Measurements from ENCODE around the gene BTRC. TPM values are rescaled to one million over a fixed set of nuclear protein-coding genes. Genes with fewer than 3 reads are reported as not detected.

BTRC gene
- total RNA-seq, 2 experiments from 2014 or later, result 10.9 to 12.7 TPM

DNA sequence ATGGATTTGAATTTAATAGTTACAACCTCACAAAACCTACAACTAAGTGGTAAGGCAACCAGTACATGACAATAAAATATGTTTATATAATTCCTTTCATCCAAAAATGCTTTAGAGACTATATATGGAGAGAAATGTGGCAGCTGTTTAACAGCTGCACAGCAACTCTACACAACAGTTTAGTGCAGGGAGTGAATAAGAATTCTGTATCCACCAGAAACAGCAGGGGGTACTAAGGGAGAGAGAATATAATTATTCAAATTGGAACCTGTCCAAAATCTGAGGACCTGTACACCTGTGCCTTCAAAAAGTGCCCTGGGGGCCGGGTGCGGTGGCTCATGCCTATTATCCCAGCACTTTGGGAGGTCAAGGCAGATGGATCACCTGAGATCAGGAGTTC lies 184.5 kb downstream of the BTRC start:
- Mint-ChIP-seq H3K27me3 (ENCODE audit: low read depth) (no peaks in the 10 kb centered on the region), H3K27ac (no peak overlapping the region), H3K4me1 (ENCODE audit: low read depth) (no peaks in the 10 kb centered on the region), H3K4me3 (no peak overlapping the region), H3K36me3 (ENCODE audit: low read depth) (peaks cover 8% of the 10 kb centered on the region), H3K9me3 (no peaks in the 10 kb centered on the region)
- no peak for DNase-seq
- intact Hi-C loops (cut with micrococcal nuclease), result no loop called here
- CTCF ChIA-PET, result no interaction called here

DNA sequence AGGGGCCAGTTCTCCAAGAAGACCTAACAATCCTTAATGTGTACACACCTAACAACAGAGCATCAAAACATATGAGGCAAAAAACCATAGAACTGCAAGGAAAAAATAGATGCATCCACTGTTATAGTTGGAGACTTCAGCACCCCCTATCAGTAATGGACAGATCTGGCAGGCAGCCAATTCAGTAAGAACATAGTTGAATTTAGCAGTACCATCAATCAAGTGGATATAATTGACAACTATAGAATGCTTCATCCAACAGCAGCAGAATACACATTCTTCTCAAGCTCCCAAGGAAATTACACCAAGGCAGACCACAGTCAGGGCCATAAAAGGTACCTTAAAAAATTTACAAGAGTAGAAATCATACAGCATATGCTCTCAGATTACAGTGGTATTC lies 191.9 kb downstream of the BTRC start:
- H3K9me3 Mint-ChIP-seq, result no peaks in the 10 kb centered on the region
- no peak overlapping the region for H3K27ac Mint-ChIP-seq
- H3K27me3 Mint-ChIP-seq (ENCODE audit: low read depth), result no peaks in the 10 kb centered on the region
- intact Hi-C loops (cut with micrococcal nuclease), result no loop called here
- H3K36me3 Mint-ChIP-seq (ENCODE audit: low read depth), result peaks cover 8% of the 10 kb centered on the region
- DNase-seq, result no peak
- H3K4me1 Mint-ChIP-seq (ENCODE audit: low read depth), result no peaks in the 10 kb centered on the region
- CTCF ChIA-PET, result interaction anchor here (0.7 to 1.5 kb wide), 5 partner anchors 37 to 331 kb away, joined by 3 to 4 read pairs (median 3); no protein-coding TSS in a partner anchor
- H3K4me3 Mint-ChIP-seq, result no peak overlapping the region

DNA sequence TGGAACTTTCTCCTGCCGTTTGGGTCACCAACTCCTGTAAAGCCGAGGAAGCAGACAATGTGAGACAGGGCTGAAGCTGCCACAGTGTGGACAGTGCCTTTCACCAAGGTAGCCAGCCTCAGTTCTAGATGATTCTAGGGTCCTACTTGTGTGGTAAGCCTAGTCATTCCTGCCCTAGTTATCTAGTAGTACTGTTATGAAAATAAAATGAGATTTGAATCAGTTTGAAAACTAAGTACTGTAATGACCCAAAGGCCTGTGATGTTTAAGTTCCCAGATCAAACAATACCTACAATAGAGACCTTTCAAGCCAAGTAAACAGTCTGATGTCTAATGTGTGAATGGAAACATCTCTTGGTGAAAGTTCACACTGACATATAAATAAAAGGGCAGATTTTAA lies 197.0 kb downstream of the BTRC start:
- Mint-ChIP-seq H3K36me3 (ENCODE audit: low read depth) (peaks cover 12% of the 10 kb centered on the region), H3K4me3 (no peak overlapping the region), H3K27me3 (ENCODE audit: low read depth) (no peaks in the 10 kb centered on the region), H3K4me1 (ENCODE audit: low read depth) (peaks cover 2% of the 10 kb centered on the region), H3K27ac (no peak overlapping the region), H3K9me3 (no peaks in the 10 kb centered on the region)
- intact Hi-C loops (cut with micrococcal nuclease), result no loop called here
- CTCF ChIA-PET, result interaction anchor here (1.1 to 1.3 kb wide), 2 partner anchors 15 to 20 kb away, joined by 3 to 4 read pairs; no protein-coding TSS in a partner anchor
- no peak for DNase-seq

DNA sequence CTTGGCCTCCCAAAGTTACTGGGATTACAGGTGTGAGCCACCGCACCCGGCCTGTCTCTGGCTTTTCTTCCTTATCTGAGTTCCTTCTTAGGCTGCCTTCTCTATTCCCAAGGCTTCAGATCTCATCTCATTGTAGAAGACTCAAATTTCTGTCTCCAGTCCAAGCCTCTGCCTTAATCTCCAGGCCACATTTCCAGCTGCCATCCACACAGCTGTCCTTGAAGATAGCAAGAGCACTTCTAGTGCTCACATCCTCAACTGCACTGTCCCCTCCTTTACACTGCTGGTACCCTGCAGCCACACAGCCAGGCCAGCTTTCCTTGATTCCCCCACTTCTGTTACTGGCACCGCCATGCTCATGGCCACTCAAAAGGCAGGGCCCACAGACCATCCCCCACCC lies 198.5 kb downstream of the BTRC start:
- Mint-ChIP-seq H3K36me3 (ENCODE audit: low read depth) (peaks cover 12% of the 10 kb centered on the region), H3K27me3 (ENCODE audit: low read depth) (no peaks in the 10 kb centered on the region), H3K4me3 (no peak overlapping the region), H3K9me3 (no peaks in the 10 kb centered on the region), H3K4me1 (ENCODE audit: low read depth) (peaks cover 2% of the 10 kb centered on the region), H3K27ac (no peak overlapping the region)
- intact Hi-C loops (cut with micrococcal nuclease), result no loop called here
- CTCF ChIA-PET, result interaction anchor here (1.0 kb wide), 1 partner anchor 338 kb away, joined by 3 read pairs; no protein-coding TSS in a partner anchor
- DNase-seq, result no peak

DNA sequence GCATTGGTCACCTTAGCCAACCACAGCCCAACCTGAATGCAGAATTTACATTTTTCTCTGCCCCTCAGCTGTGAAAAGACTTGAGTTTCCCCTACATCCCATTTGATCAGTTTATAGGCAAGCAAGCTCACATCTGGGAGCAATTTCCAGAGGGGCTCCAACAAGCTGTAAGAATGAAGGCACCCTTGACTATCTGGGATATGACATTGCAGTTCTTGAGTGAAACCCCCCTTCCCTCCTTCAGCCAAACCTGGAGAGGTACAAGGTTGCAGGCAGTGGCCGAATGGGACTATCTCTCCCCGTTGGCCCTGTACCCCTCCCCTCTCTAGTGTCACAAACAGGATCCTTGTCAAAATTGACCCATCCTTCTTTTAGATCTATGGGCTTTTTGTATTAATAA lies 203.6 kb downstream of the BTRC start:
- intact Hi-C loops (cut with micrococcal nuclease), result no loop called here
- Mint-ChIP-seq H3K4me1 (ENCODE audit: low read depth) (peaks cover 14% of the 10 kb centered on the region), H3K27ac (no peak overlapping the region), H3K36me3 (ENCODE audit: low read depth) (peaks cover 6% of the 10 kb centered on the region), H3K9me3 (no peaks in the 10 kb centered on the region), H3K27me3 (ENCODE audit: low read depth) (no peaks in the 10 kb centered on the region), H3K4me3 (no peak overlapping the region)
- CTCF ChIA-PET, result interaction anchor here (1.3 to 2.6 kb wide), 2 partner anchors 12 to 347 kb away, joined by 4 to 7 read pairs; no protein-coding TSS in a partner anchor
- DNase-seq, result no peak

DNA sequence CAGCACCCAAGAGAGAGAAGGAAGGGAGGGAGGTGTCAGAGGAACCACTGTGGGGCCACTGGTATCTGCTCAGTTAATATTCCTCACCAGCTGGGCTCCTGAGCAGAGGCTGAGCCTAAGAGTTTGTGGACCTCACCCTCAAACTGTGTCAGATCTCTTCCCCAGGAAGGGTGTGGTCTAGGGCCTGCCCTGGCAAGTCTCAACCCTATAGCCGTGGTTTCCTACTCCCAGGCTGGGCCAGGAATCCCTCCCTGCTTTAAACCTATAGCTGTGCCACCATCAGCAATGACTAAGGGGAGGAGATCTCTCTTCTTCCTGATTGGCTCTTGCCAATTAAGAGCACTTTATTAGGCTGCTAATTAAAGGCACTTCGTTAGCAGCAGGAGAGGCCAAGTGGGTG lies 204.2 kb downstream of the BTRC start:
- Mint-ChIP-seq H3K9me3 (no peaks in the 10 kb centered on the region), H3K4me1 (ENCODE audit: low read depth) (peaks cover 14% of the 10 kb centered on the region), H3K27ac (no peak overlapping the region), H3K36me3 (ENCODE audit: low read depth) (peaks cover 5% of the 10 kb centered on the region), H3K27me3 (ENCODE audit: low read depth) (no peaks in the 10 kb centered on the region), H3K4me3 (no peak overlapping the region)
- intact Hi-C loops (cut with micrococcal nuclease), result no loop called here
- peak; percentile 25 for DNase-seq
- CTCF ChIA-PET, result interaction anchor here (2.6 kb wide), 1 partner anchor 11 kb away, joined by 7 read pairs; no protein-coding TSS in a partner anchor

DNA sequence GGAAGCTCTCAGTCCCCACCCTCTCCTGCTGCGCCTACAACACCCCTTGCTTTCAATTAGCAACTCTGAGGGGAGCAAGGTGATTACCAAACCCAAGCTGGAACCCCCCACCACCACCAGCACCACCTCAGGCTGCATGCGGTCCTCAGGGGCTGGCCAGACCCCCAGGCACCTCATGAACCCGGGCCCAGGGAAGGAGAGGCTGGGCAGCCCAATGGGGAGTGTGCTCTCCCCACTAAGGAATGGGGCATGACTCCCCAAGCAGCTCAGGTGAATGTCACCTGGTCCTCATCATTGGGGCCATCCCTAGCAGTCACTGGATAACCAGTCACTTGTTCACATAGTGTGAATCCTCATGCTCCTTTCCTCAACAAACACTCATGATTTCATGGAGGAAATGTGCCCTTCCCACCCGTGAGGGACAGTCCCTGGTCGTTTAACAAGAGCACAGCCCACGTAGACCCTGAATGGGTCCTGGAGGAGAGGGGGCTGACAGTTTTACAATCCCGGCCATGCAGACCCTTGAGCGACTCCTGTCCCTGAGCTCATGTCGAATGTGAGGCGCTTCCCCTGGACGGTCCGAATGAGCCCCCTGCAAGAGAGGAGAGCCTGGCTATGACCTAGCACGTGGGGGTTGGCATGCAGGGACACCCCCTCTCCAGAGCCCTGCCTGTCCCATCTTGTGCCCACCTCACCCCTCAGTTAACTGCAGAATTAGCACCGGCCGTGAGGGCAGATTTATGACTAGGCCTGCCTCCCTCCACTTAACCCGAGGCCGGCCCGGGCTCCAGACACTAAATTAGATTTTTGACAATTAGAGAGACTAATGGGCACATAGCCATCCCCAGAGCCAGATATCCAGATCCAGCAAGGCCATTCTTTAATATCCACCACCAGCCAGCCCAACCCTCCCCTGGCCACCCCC lies 205.0 kb downstream of the BTRC start:
- H3K4me3 Mint-ChIP-seq, result no peak overlapping the region
- no peak overlapping the region for H3K27ac Mint-ChIP-seq
- peaks cover 14% of the 10 kb centered on the region for H3K4me1 Mint-ChIP-seq (ENCODE audit: low read depth)

DNA sequence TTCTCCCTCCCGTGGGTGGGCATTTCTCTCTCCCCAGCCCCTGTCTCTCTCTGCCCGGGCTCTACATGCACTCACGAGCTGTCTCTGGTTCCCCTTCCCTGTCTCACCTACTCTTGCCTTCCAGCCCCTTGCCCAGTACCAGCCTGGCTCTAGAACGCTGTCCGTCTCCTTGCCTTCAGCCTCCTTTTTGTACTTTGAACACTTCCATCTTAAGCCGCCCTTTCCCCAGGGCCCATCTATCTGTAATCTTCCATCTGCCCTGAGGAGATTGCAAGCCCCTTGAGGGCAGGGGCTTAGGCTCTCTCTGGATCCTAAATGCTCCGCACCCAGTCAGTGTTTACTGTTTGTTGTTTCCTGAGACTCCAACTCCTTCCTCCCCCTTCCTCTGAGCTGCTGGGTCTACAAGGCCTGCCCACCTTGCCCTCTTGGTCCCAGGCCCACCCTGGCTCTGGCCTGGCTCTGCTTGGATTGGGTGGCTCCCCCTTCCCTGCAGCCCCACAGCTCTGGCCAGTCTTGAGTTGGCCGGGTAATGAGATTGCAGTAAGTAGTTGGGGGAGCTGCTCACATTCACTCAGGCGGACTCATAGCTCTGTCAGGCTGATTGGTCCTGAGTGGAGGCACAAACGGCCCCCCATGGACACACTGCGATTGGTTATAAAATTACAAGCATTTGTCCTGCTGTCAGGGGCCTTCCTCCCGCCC lies 205.8 kb downstream of the BTRC start:
- intact Hi-C loops (cut with micrococcal nuclease), result no loop called here
- CTCF ChIA-PET, result interaction anchor here (0.5 to 1.5 kb wide), 5 partner anchors 11 to 345 kb away, joined by 3 read pairs; partner anchors contain the start of gene NPM3
- no peak overlapping the region for H3K4me3 Mint-ChIP-seq
- H3K9me3 Mint-ChIP-seq, result no peaks in the 10 kb centered on the region
- H3K4me1 Mint-ChIP-seq (ENCODE audit: low read depth), result peaks cover 14% of the 10 kb centered on the region
- no peaks in the 10 kb centered on the region for H3K36me3 Mint-ChIP-seq (ENCODE audit: low read depth)
- no peak for DNase-seq
- no peak overlapping the region for H3K27ac Mint-ChIP-seq
- H3K27me3 Mint-ChIP-seq (ENCODE audit: low read depth), result peaks cover 1% of the 10 kb centered on the region

More for the DNA sequence above, 205.0 kb downstream of the BTRC start:
- Mint-ChIP-seq H3K9me3 (no peaks in the 10 kb centered on the region), H3K36me3 (ENCODE audit: low read depth) (peaks cover 2% of the 10 kb centered on the region), H3K27me3 (ENCODE audit: low read depth) (no peaks in the 10 kb centered on the region)
- no peak for DNase-seq
- CTCF ChIA-PET, result interaction anchor here (2.6 kb wide), 1 partner anchor 10 kb away, joined by 7 read pairs; no protein-coding TSS in a partner anchor
- intact Hi-C loops (cut with micrococcal nuclease), result no loop called here

DNA sequence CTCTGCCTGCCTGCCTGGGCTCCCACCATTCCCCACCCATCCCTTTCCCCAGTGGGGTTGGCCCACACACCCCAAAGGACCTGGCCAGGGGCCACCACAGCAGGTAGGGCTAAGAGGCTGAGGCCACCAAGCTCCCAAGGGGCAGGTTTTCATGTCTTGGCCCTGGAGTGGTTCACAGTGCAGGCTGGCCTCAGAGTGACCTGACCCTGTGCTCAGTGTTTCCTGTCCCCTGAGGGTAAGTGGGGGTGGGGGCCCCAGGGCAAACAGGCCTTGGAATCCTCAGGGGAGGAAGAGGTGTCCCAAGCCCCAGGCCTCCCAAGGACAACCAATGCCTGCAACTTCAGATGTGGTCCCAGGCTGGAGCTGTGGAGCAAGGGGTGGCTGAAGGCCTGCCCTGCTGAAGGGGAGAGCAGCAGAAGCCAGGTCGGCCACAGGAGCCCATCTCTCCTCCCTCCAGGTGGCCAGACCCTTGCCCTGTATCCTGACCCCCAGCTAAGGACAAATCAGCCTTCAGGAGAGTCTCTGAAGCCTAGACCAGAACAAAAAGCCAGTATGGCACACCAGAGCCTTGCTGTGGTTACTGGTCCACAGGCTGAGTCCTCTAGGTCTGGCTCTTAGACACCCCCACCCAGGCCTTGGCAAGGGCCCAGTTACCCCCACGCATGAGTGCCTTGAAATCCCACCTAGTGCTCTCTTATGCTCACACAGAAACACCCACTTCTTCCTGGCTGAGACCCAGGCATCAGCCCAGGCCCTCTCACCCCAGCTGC lies 206.5 kb downstream of the BTRC start:
- Mint-ChIP-seq H3K36me3 (ENCODE audit: low read depth) (no peaks in the 10 kb centered on the region), H3K27ac (no peak overlapping the region), H3K4me3 (no peak overlapping the region), H3K9me3 (no peaks in the 10 kb centered on the region), H3K4me1 (ENCODE audit: low read depth) (peaks cover 14% of the 10 kb centered on the region), H3K27me3 (ENCODE audit: low read depth) (peaks cover 9% of the 10 kb centered on the region)
- intact Hi-C loops (cut with micrococcal nuclease), result no loop called here
- CTCF ChIA-PET, result interaction anchor here (0.5 to 1.5 kb wide), 5 partner anchors 10 to 346 kb away, joined by 3 read pairs; partner anchors contain the start of gene NPM3
- DNase-seq, result no peak

DNA sequence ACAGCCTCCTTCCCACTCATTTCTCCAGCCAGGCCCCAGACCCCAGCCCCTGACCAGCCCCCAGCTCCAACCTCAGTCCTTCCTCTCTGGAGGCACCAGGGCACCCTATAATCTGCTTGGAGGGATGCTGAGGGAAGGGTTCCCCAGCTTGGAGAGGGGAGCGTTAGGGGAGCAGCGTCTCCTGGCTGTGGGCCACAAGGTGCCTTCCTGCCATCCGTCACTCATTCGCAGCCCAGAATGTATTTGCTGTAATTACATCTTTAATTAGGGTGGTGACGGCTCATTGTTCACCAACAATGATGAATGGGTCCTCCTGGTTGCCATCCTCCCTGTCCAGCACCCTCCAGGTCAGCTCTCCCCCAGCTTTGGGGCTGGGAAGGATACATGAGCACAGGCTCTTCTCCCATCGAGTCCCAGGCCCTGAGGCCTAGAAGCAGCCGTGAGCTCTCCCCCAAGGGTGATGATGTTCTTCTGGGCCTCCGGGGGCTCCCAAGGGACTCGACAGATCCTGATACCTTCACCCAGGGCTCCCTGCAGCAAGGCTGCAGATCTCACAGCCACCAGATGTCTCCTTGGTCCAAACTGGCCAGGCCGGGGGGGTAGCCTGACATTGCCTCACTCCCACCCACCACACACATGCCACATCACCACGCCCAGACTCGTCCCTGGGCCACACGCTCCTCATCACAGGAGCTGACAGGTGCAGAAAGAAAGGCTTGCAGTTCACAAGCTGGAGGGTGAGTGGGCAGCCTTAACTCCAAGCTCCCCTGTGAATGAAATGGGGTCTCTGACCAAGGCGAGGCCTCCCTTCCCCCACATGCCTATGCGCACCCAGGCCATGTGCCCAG lies 207.3 kb downstream of the BTRC start:
- CTCF ChIA-PET, result interaction anchor here (1.3 to 1.5 kb wide), 2 partner anchors 10 to 347 kb away, joined by 3 read pairs; no protein-coding TSS in a partner anchor
- H3K27ac Mint-ChIP-seq, result no peak overlapping the region
- DNase-seq, result no peak
- H3K4me1 Mint-ChIP-seq (ENCODE audit: low read depth), result peaks cover 17% of the 10 kb centered on the region
- H3K4me3 Mint-ChIP-seq, result no peak overlapping the region
- intact Hi-C loops (cut with micrococcal nuclease), result no loop called here
- H3K9me3 Mint-ChIP-seq, result no peaks in the 10 kb centered on the region
- H3K36me3 Mint-ChIP-seq (ENCODE audit: low read depth), result no peaks in the 10 kb centered on the region
- peaks cover 15% of the 10 kb centered on the region for H3K27me3 Mint-ChIP-seq (ENCODE audit: low read depth)

DNA sequence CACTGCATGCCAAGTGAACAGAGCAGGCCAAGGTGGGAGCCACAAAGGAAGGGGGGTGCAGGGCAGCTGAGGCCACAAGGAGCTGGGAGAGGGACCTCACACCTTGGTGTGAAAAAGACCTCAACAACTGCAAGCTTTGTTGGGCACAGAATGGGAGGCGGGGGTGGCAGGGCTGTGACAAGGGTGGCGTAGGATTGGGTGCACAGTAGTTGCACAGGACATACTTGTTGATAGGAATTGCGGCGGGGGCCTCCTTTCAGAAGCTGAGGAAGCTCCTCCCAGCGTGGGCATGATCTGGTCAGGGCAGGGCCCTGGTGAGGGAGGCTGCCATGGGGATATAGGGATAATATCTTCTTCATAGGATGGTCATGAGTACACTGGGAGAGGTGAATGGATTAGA lies 208.3 kb downstream of the BTRC start:
- Mint-ChIP-seq H3K27ac (no peak overlapping the region), H3K36me3 (ENCODE audit: low read depth) (no peaks in the 10 kb centered on the region), H3K27me3 (ENCODE audit: low read depth) (peaks cover 22% of the 10 kb centered on the region), H3K9me3 (no peaks in the 10 kb centered on the region), H3K4me3 (no peak overlapping the region), H3K4me1 (ENCODE audit: low read depth) (peaks cover 21% of the 10 kb centered on the region)
- no peak for DNase-seq
- intact Hi-C loops (cut with micrococcal nuclease), result no loop called here
- CTCF ChIA-PET, result no interaction called here

All from activated naive CD4-positive, alpha-beta T cell treated with anti-CD3 and anti-CD28 coated beads for 36 hours (primary cell).